Muscle of leg (tissue), 11 donors: ENCODE results near the gene MFSD6L. TPM values are rescaled to one million over a fixed set of nuclear protein-coding genes. Genes with fewer than 3 reads are reported as not detected.

Experiments used
- DNase-seq: peaks from one replicate; pipeline ENCODE4 v3.0.0; 2013
- H3K27ac ChIP-seq: one replicate; pipeline ENCODE4 v1.5.1; 2013; ENCODE audit warnings: mild to moderate bottlenecking, low read length, control low read depth
- H3K27me3 ChIP-seq: one replicate; pipeline ENCODE4 v1.6.1; 2013; ENCODE audit warnings: low read length; ENCODE audit not compliant: control insufficient read depth, insufficient read depth
- H3K36me3 ChIP-seq: one replicate; pipeline ENCODE4 v1.6.1; 2013; ENCODE audit warnings: low read length; ENCODE audit not compliant: control insufficient read depth, insufficient read depth
- H3K4me1 ChIP-seq: one replicate; pipeline ENCODE4 v1.6.1; 2013; ENCODE audit warnings: low read length; ENCODE audit not compliant: control insufficient read depth, insufficient read depth
- H3K4me3 ChIP-seq: one replicate; pipeline ENCODE4 v1.5.1; 2013; ENCODE audit warnings: low read length, control low read depth
- H3K9me3 ChIP-seq: replicated peaks from 2 replicates; pipeline ENCODE4 v1.6.1; 2013; ENCODE audit warnings: low read depth, low read length; ENCODE audit not compliant: control insufficient read depth
- WGBS: methylation state at CpG from one replicate; pipeline ENCODE4 v1.1.5; 2013; ENCODE audit warnings: missing lambda C conversion rate; ENCODE audit not compliant: insufficient coverage; 5-methylcytosine and 5-hydroxymethylcytosine counted together
- polyA plus RNA-seq, 8 donors: library from polyadenylated mRNA; unstranded; fragments of 120-200 nt; gene quantifications; one replicate each; pipeline versions ENCODE4 v1.2.1 to v1.2.3, GENCODE V29; 2013; ENCODE audit warnings: inconsistent platforms in 1 of 8, low replicate concordance in 1 of 8; ENCODE audit not compliant: insufficient read length in 8 of 8, insufficient read depth in 1 of 8
- total RNA-seq: library from RNA; stranded (reverse); fragments of 120-200 nt; gene quantifications from one replicate; pipeline ENCODE4 v1.2.4, GENCODE V29; 2013

MFSD6L gene
- total and polyA plus RNA-seq, 9 donors: 0.23 to 1.1 (median 0.35) TPM

GRCh38 chr17:8837563-8838075, 38.5 kb upstream of the MFSD6L start:
- peaks cover 13% of the 10 kb centered on the region for H3K27me3 ChIP-seq
- H3K4me3 ChIP-seq: no peak overlapping the region
- 36% methylated on average over 6 of the region's 8 CpGs for WGBS
- no peak for DNase-seq
- H3K36me3 ChIP-seq: no peaks in the 10 kb centered on the region
- no peaks in the 10 kb centered on the region for H3K9me3 ChIP-seq
- H3K27ac ChIP-seq: no peak overlapping the region
- H3K4me1 ChIP-seq: no peaks in the 10 kb centered on the region

DNA sequence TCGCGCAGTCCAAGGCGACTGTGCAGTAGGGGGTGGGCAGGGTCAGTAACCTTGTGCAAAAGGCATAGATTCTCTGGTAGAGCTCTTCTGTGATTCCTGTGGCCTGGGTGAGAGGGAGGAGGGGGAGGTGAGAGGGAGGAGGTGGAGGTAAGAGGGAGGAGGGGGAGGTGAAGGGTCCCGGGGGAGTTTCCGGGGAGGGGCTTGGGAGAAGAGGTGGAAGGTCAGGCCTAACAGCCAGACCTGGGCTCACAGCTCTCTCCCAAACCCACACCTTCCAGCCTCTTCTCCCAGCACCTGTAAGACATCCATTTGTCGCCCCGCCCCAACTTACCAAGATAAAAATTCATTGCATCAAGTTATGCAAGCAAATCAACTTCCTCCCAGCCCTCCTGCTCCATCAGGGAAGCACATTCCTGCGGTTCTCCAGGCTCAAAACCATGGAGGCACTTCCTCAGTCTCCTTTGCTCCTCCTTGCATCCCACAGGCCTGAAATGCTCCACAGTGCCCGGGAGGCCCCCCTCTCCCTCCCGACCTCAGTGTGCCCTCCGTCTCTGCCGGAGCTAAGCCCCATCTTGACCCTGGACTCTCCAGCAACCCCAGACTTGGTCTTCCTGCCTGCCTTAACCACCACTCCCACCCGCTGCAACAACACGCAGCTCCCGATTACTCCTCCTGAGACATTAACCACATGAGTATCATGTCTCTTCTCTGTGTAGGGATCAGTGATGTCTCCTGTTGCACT, 37.8 kb upstream of the MFSD6L start:
- peaks cover 16% of the 10 kb centered on the region for H3K27me3 ChIP-seq

GRCh38 chr17:8835631-8836364, 36.6 kb upstream of the MFSD6L start:
- H3K27me3 ChIP-seq: peaks cover 16% of the 10 kb centered on the region
- DNase-seq: no peak
- WGBS: 93% methylated on average over 3 of the region's 6 CpGs

More for the DNA sequence above, 37.8 kb upstream of the MFSD6L start:
- Histone ChIP-seq H3K36me3 (no peaks in the 10 kb centered on the region), H3K27ac (no peak overlapping the region), H3K9me3 (no peaks in the 10 kb centered on the region), H3K4me1 (no peaks in the 10 kb centered on the region), H3K4me3 (no peak overlapping the region)
- DNase-seq: no peak
- 70% methylated on average over 11 of the region's 15 CpGs for WGBS

DNA sequence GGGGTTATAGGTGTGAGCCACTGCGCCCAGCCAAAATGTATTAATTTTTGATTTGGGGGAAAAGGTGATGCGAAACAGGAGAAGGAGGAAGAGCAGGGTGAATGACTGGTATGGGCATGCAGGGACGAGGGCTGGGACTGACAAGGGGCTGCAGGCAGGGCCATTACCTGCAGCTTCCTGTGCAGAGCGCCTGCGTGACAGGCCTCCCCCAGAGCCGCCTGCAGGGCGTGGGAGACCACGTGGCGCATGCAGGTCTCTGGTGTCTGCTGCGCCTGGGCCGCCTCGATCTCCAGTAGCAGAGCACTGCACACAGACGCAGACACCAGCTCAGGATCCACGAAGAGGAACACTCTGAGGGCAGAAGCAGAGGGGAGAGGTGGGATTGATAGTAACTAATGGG, 35.9 kb upstream of the MFSD6L start:
- Histone ChIP-seq H3K4me3 (no peak overlapping the region), H3K27ac (no peak overlapping the region), H3K27me3 (peaks cover 16% of the 10 kb centered on the region), H3K9me3 (no peaks in the 10 kb centered on the region), H3K36me3 (no peaks in the 10 kb centered on the region), H3K4me1 (no peaks in the 10 kb centered on the region)
- WGBS: 85% methylated on average over 14 of the region's 14 CpGs
- no peak for DNase-seq

More at GRCh38 chr17:8835631-8836364, 36.6 kb upstream of the MFSD6L start:
- H3K27ac ChIP-seq: no peak overlapping the region
- H3K4me3 ChIP-seq: no peak overlapping the region
- no peaks in the 10 kb centered on the region for H3K36me3 ChIP-seq
- H3K4me1 ChIP-seq: no peaks in the 10 kb centered on the region
- no peaks in the 10 kb centered on the region for H3K9me3 ChIP-seq

GRCh38 chr17:8832711-8833352, 33.7 kb upstream of the MFSD6L start:
- peaks cover 15% of the 10 kb centered on the region for H3K27me3 ChIP-seq
- H3K4me1 ChIP-seq: no peaks in the 10 kb centered on the region
- H3K4me3 ChIP-seq: no peak overlapping the region
- no peaks in the 10 kb centered on the region for H3K9me3 ChIP-seq
- WGBS: 23% methylated on average over 26 of the region's 33 CpGs
- no peak overlapping the region for H3K27ac ChIP-seq
- no peaks in the 10 kb centered on the region for H3K36me3 ChIP-seq
- no peak for DNase-seq

DNA sequence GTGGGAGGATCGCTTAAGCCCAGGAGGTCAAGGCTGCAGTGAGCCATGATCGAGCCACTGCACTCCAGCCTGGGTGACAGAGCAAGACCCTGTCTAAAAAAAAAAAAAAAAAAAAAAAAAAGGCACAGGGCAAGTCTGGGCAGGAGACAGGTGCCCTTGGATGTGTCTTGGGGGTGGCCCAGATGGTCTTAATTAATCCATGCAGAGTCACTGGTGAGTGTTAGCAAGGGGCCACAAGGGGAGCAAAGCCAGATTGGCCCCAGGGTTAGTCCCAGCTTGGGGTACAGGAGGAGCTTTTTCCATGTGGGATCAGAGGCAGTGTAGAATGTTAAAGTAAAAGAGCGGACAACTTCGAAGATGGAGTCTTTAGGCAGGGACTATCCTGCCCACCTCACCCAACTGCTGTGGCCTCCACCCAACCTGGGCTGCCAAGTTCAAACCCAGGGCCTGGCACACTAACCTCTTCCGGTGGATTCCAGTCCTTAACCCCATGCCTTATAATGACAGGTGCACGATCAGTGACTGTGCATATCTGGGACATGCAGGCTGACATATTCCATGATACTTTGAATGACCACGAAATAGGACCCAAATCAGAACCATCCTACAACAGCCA, 32.2 kb upstream of the MFSD6L start:
- H3K9me3 ChIP-seq: no peaks in the 10 kb centered on the region
- no peaks in the 10 kb centered on the region for H3K36me3 ChIP-seq
- DNase-seq: no peak
- 80% methylated on average over 4 of the region's 7 CpGs for WGBS
- H3K4me3 ChIP-seq: no peak overlapping the region
- no peak overlapping the region for H3K27ac ChIP-seq
- H3K4me1 ChIP-seq: no peaks in the 10 kb centered on the region
- peaks cover 11% of the 10 kb centered on the region for H3K27me3 ChIP-seq

DNA sequence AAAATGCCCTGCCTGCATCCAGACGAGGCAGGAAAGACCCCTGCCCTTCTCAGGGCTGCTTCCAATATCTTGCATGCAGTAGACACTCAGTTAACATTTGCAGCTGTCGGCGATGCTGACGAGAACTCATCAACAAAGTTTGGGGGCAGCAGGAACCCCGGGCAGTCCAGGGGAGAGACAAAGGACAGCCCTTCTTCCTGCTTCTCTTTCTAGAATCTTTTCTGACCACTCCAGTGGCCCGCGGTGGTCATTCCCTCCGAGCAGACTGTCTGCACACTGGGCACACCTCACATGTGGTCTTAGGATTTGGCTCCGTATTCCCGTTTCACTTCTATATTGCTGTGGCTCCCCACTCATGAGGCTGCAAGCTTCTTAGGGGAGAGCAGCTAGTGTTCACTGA, 31.0 kb upstream of the MFSD6L start:
- WGBS: 68% methylated on average over 10 of the region's 10 CpGs
- no peak overlapping the region for H3K4me3 ChIP-seq
- H3K4me1 ChIP-seq: no peaks in the 10 kb centered on the region
- no peaks in the 10 kb centered on the region for H3K36me3 ChIP-seq
- H3K27me3 ChIP-seq: peaks cover 8% of the 10 kb centered on the region
- H3K9me3 ChIP-seq: no peaks in the 10 kb centered on the region
- DNase-seq: no peak
- H3K27ac ChIP-seq: no peak overlapping the region

DNA sequence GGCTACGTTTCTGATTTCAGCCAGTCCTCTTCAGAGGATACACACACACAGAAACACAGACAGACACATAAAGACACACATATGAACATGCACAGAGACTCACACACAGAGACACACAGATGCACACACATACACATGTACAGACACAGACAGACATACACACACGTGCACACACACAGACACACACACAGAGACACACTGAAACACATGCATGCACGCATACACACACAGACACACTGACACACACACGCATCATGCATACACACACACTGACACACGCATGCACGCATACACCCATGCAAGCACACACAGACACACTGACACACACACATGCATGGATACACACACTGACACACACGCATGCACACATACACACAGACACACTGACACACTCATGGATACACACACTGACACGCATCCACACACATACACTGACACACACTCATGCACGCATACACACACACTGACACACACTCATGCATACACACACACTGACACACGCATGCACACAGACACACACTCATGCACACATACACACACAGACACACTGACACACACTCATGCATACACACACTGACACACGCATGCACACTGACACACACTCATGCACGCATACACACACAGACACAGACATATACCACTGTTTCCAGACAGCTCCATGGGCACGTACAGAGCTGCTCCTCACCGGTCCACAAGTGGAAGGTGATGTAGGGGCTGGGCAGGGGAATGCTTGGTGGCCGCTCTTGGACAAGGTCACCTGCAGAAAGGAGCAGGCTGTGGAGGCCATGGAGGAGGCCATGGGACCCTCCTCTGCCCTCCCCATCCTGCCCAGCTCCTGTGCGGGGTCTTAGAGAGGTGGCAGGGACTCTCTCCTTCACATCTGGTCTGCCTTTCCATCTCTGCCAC, 30.1 kb upstream of the MFSD6L start:
- Histone ChIP-seq H3K27me3 (peaks cover 8% of the 10 kb centered on the region), H3K36me3 (no peaks in the 10 kb centered on the region), H3K4me3 (no peak overlapping the region), H3K9me3 (peaks cover 4% of the 10 kb centered on the region), H3K27ac (no peak overlapping the region), H3K4me1 (no peaks in the 10 kb centered on the region)
- 81% methylated on average over 8 of the region's 16 CpGs for WGBS
- no peak for DNase-seq

- H3K9me3 ChIP-seq: peaks cover 5% of the 10 kb centered on the region
- no peak overlapping the region for H3K27ac ChIP-seq
- 77% methylated on average over 18 of the region's 20 CpGs for WGBS
- H3K4me3 ChIP-seq: no peak overlapping the region
- H3K36me3 ChIP-seq: no peaks in the 10 kb centered on the region
- DNase-seq: no peak
- no peaks in the 10 kb centered on the region for H3K4me1 ChIP-seq
- peaks cover 8% of the 10 kb centered on the region for H3K27me3 ChIP-seq
Measured at GRCh38 chr17:8828517-8828875, 29.3 kb upstream of the MFSD6L start.
